Fibroblast of lung (primary cell): Measurements from ENCODE around the gene DLEU7. TPM values are rescaled to one million over a fixed set of nuclear protein-coding genes. Genes with fewer than 3 reads are reported as not detected.

ENCODE experiments used
- DNase-seq, 2 donors: peaks; one replicate each; pipeline versions ENCODE4 v3.0.0 to v3.0.0-alpha.2; 2010; ENCODE audit warnings: low read depth in 2 of 2
- H2AFZ ChIP-seq: 2 replicates; pipeline ENCODE4 v1.5.1; 2012; ENCODE audit warnings: low read length, control low read depth, inconsistent platforms
- H3K27ac ChIP-seq: 2 replicates; pipeline ENCODE4 v1.5.1; 2011; ENCODE audit warnings: low read length, control low read depth; ENCODE audit not compliant: insufficient read depth
- H3K27me3 ChIP-seq: 2 replicates; pipeline ENCODE4 v1.5.1; 2011; ENCODE audit warnings: mild to moderate bottlenecking, low read length; ENCODE audit not compliant: control insufficient read depth, insufficient read depth
- H3K36me3 ChIP-seq: 2 replicates; pipeline ENCODE4 v1.5.1; 2011; ENCODE audit warnings: low read length; ENCODE audit not compliant: control insufficient read depth, insufficient read depth
- H3K4me1 ChIP-seq: 2 replicates; pipeline ENCODE4 v1.5.1; 2011; ENCODE audit warnings: low read length; ENCODE audit not compliant: control insufficient read depth, insufficient read depth; ENCODE audit errors: extremely low read depth
- H3K4me2 ChIP-seq: 2 replicates; pipeline ENCODE4 v1.5.1; 2011; ENCODE audit warnings: low read length, control low read depth; ENCODE audit not compliant: insufficient read depth; ENCODE audit errors: extremely low read depth
- H3K4me3 ChIP-seq, 4 experiments: fragments of 200-600 bp in 1 of 4; sonication (generic) in 1 of 4; replicated peaks in 1 of 4; 2 replicates each; pipeline ENCODE4 v1.5.1; 2011 to 2016; ENCODE audit warnings: low read length in 4 of 4, low read depth in 3 of 4, mild to moderate bottlenecking in 3 of 4, control low read depth in 2 of 4, inconsistent platforms in 1 of 4, mixed read lengths in 1 of 4; ENCODE audit not compliant: insufficient read depth in 1 of 4; ENCODE audit errors: control extremely low read depth in 1 of 4
- H3K79me2 ChIP-seq: 2 replicates; pipeline ENCODE4 v1.5.1; 2012; ENCODE audit warnings: mild to moderate bottlenecking, low read length, inconsistent platforms; ENCODE audit not compliant: control insufficient read depth, insufficient read depth
- H3K9ac ChIP-seq: 2 replicates; pipeline ENCODE4 v1.5.1; 2011; ENCODE audit warnings: mild to moderate bottlenecking, low read length, control low read depth; ENCODE audit not compliant: insufficient read depth
- H3K9me3 ChIP-seq: 2 replicates; pipeline ENCODE4 v1.5.1; 2012; ENCODE audit warnings: low read depth, low read length; ENCODE audit not compliant: control insufficient read depth, insufficient read depth
- H4K20me1 ChIP-seq: 2 replicates; pipeline ENCODE4 v1.5.1; 2011; ENCODE audit warnings: low read length; ENCODE audit not compliant: control insufficient read depth, insufficient read depth; ENCODE audit errors: extremely low read depth
- EZH2 ChIP-seq: IDR thresholded peaks from 2 replicates; pipeline ENCODE4 v1.5.1; 2012; ENCODE audit warnings: low read length, control low read depth, mild to moderate bottlenecking; ENCODE audit errors: missing control alignments
- polyA plus RNA-seq, 2 donors: library from polyadenylated mRNA; depleted of rRNA in 1 of 2; stranded (reverse) in 1 of 2; unstranded in 1 of 2; fragments of >200 nt; gene quantifications; 2 replicates each; pipeline ENCODE4 v1.2.1, GENCODE V29; 2011 to 2012; ENCODE audit warnings: missing spikeins in 1 of 2
- total RNA-seq: library from RNA; depleted of rRNA; stranded (reverse); fragments of >200 nt; gene quantifications from 2 replicates; pipeline ENCODE4 v1.2.1, GENCODE V29; 2014
- TF ChIP-seq, protein P1 (sequence below), 2 donors: IDR thresholded peaks in 1 of 2; conservative IDR thresholded peaks in 1 of 2; 1 replicate in 1 of 2; 2 replicates in 1 of 2; pipeline ENCODE4 v1.5.1; 2011 to 2012; ENCODE audit warnings: low read length in 2 of 2, control low read depth in 1 of 2, inconsistent platforms in 1 of 2, low read depth in 1 of 2, mild to moderate bottlenecking in 1 of 2

DLEU7 gene
- total and polyA plus RNA-seq, 2 donors (not counting 1 experiment from before 2014, with no cell fraction given) = not detected

- Histone ChIP-seq H3K27me3 (no peaks in the 10 kb centered on the region), H3K9me3 (no peaks in the 10 kb centered on the region), H3K4me1 (no peaks in the 10 kb centered on the region), H3K36me3 (no peaks in the 10 kb centered on the region), H4K20me1 (no peaks in the 10 kb centered on the region), H3K4me3 (no peak overlapping the region), H3K79me2 (no peaks in the 10 kb centered on the region), H3K27ac (no peak overlapping the region), H3K4me2 (no peak overlapping the region), H3K9ac (no peak overlapping the region), H2AFZ (no peak overlapping the region)
- no peak for DNase-seq
- TF ChIP-seq, protein P1, sequence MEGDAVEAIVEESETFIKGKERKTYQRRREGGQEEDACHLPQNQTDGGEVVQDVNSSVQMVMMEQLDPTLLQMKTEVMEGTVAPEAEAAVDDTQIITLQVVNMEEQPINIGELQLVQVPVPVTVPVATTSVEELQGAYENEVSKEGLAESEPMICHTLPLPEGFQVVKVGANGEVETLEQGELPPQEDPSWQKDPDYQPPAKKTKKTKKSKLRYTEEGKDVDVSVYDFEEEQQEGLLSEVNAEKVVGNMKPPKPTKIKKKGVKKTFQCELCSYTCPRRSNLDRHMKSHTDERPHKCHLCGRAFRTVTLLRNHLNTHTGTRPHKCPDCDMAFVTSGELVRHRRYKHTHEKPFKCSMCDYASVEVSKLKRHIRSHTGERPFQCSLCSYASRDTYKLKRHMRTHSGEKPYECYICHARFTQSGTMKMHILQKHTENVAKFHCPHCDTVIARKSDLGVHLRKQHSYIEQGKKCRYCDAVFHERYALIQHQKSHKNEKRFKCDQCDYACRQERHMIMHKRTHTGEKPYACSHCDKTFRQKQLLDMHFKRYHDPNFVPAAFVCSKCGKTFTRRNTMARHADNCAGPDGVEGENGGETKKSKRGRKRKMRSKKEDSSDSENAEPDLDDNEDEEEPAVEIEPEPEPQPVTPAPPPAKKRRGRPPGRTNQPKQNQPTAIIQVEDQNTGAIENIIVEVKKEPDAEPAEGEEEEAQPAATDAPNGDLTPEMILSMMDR (conservative IDR thresholded peaks at IDR 0.05 in 1 of 2, IDR thresholded peaks at IDR 0.05 in 1 of 2; ENCODE audit: low read depth in 1 of 2, low read length in 2 of 2) = no peak
- TF ChIP-seq EZH2 = no peak
These were observed 24.1 kb upstream of the DLEU7 start for GRCh38 chr13:50867637-50867945.

DNA sequence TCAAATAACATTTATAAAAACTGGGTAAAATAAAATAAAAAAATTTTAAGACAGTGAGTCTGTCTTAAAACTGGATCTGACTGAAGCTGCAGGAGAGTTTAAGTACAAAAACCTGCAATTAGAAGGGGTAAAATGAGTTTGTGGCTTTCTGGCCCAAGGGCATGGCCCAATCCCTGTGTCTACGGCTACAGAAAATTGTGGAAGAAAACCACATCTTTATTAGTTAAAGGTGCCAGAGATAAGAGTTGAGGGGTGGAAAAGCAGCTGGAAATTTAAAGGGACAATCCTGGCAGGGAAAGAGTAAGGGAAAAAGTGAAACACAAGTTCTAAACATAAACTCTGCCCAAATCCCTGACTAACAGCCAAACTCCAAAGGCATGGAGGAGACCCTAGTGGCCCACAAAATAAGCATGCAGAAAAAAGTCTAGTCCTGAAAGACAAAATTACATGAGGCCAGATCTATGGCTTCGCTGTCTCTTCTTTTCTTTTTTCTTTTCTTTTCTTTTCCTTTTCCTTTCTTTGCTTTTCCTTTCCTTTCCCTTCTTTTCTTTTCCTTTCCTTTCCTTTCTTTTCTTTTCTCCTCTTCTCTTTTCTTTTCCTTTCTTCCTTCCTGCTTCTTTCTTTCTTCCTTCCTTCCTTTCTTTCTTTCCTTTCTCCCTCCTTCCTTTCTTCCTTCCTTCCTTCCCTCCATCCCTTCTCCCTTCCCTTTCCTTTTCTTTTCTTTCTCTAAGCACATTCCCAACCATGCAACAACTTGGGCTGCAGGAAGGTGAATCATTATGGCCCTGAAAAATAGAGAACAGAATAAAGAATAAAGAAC lies 23.5 kb upstream of the DLEU7 start:
- no peak for TF ChIP-seq EZH2
- TF ChIP-seq, protein P1 (conservative IDR thresholded peaks at IDR 0.05 in 1 of 2, IDR thresholded peaks at IDR 0.05 in 1 of 2; ENCODE audit: low read depth in 1 of 2, low read length in 2 of 2) = no peak
- no peaks in the 10 kb centered on the region for H3K9me3 ChIP-seq
- no peaks in the 10 kb centered on the region for H4K20me1 ChIP-seq
- H3K36me3 ChIP-seq = no peaks in the 10 kb centered on the region
- no peaks in the 10 kb centered on the region for H3K27me3 ChIP-seq
- H3K4me1 ChIP-seq = no peaks in the 10 kb centered on the region
- H3K9ac ChIP-seq = no peak overlapping the region
- no peaks in the 10 kb centered on the region for H3K79me2 ChIP-seq
- H3K4me2 ChIP-seq = no peak overlapping the region
- H2AFZ ChIP-seq = no peak overlapping the region
- H3K4me3 ChIP-seq = no peak overlapping the region
- peak in 1 of 2 donors; percentile 13 for DNase-seq
- no peak overlapping the region for H3K27ac ChIP-seq

DNA sequence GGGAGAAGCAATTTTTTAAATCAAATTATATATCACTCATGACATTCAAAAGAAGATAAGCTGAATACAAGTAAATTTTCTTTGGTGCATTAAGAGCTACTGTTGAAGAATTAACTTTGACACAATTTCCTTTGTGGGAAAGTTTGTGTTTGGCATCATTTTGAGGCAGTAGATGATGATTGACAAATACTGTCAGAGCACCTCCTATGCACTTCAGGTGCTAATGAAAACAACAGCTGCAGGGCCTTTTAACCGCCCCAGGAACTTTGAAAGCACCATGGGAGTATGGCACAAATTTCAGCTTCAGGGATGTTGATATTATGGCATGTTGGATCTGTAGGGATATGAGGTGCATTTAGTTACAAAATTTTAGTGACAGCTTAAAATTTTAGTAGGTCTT lies 21.0 kb upstream of the DLEU7 start:
- Histone ChIP-seq H3K4me1 (no peaks in the 10 kb centered on the region), H3K9ac (no peak overlapping the region), H4K20me1 (no peaks in the 10 kb centered on the region), H3K4me2 (no peak overlapping the region), H3K27me3 (no peaks in the 10 kb centered on the region), H3K79me2 (no peaks in the 10 kb centered on the region), H3K36me3 (no peaks in the 10 kb centered on the region), H2AFZ (no peak overlapping the region), H3K4me3 (no peak overlapping the region), H3K27ac (no peak overlapping the region), H3K9me3 (no peaks in the 10 kb centered on the region)
- DNase-seq = no peak
- TF ChIP-seq, protein P1 (conservative IDR thresholded peaks at IDR 0.05 in 1 of 2, IDR thresholded peaks at IDR 0.05 in 1 of 2; ENCODE audit: low read depth in 1 of 2, low read length in 2 of 2) = no peak
- TF ChIP-seq EZH2 = no peak
